ENCODE measurements around the gene DPH2. TPM values are rescaled to one million over a fixed set of nuclear protein-coding genes. Genes with fewer than 3 reads are reported as not detected.

The DPH2 gene
- polyA plus RNA-seq, 2 donors = 14.2 to 17.9 TPM

DNA sequence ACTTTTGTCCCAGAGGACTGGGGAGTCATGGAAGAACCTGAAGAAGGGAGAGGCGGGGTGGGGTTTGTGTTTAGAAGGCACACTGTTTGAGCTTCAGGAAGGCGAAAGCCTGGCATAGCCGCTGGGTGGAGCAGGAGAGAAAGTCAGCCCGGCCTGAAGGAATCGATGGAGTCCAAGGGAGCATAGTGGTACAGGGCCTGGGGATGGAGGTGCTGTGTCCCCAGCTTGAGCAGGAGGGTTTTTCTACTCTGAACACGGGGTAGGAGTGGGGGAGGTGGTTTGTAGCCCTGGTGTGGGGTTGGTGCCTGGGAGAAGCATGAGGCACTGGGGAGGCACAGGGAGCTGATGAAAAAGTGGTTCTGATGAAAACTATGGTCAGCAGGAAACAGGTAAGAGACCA, 16.9 kb downstream of the DPH2 start:
- H3K4me3 ChIP-seq (ENCODE audit: low read depth in 1 of 2, low read length in 2 of 2) = no peak overlapping the region
- no peak overlapping the region for H3K27ac ChIP-seq (ENCODE audit: low read depth in 2 of 2, low read length in 1 of 2)
- H3K9me3 ChIP-seq (ENCODE audit: control insufficient read depth in 2 of 2, insufficient read depth in 1 of 2, low read depth in 1 of 2, low read length in 1 of 2) = no peaks in the 10 kb centered on the region
- no peaks in the 10 kb centered on the region for H3K27me3 ChIP-seq (ENCODE audit: control insufficient read depth in 1 of 2, insufficient read depth in 2 of 2, low read length in 2 of 2)
- peaks cover 5 to 16% of the 10 kb centered on the region in 2 donors for H3K36me3 ChIP-seq (ENCODE audit: control insufficient read depth in 2 of 2, insufficient read depth in 2 of 2, low read length in 1 of 2)
- 70 to 71% methylated on average over 6 of the region's 6 CpGs for WGBS, 2 donors
- H3K4me1 ChIP-seq (ENCODE audit: control insufficient read depth in 2 of 2, insufficient read depth in 2 of 2, low read length in 1 of 2) = peaks cover 0 to 10% of the 10 kb centered on the region in 2 donors

DNA sequence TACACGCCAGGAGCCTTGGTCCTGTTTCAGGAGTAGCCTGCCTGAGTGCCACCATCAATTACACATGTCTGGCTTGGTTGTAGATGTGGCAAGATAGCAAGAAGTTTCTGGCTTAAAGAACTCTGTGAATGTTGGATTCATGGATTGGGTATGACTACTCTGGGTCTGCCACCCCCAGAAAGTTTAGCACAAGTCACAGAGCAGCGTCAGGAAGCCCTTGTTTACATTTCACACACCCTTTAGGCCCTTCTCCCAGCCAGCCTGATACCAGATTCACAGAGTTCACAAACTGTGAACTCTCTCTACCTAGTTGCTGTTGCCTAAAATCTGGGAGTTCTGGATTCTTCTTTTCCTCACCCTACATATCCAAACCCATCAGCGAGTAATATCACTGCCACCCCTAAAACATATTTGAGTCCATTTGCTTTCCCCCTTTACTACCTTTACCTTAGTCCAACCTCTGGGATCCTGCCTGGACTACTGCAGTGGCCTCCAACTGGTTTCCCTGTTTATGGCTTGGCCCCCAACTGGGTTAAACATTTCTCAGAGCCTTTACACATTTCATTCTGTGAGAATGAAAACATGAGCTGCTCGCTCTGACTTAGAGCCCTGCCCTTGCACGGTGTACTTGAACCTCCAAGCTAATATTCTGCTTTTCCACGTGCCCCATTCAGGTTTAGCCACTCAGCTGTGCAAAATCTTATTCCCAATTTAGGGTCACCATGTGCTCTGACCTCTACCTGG, 17.5 kb downstream of the DPH2 start:
- WGBS, 2 donors = 77 to 82% methylated on average over 6 of the region's 6 CpGs
- no peaks in the 10 kb centered on the region for H3K9me3 ChIP-seq (ENCODE audit: control insufficient read depth in 2 of 2, insufficient read depth in 1 of 2, low read depth in 1 of 2, low read length in 1 of 2)
- H3K4me3 ChIP-seq (ENCODE audit: low read depth in 1 of 2, low read length in 2 of 2) = no peak overlapping the region
- H3K27ac ChIP-seq (ENCODE audit: low read depth in 2 of 2, low read length in 1 of 2) = no peak overlapping the region
- peaks cover 5 to 13% of the 10 kb centered on the region in 2 donors for H3K36me3 ChIP-seq (ENCODE audit: control insufficient read depth in 2 of 2, insufficient read depth in 2 of 2, low read length in 1 of 2)
- no peaks in the 10 kb centered on the region for H3K27me3 ChIP-seq (ENCODE audit: control insufficient read depth in 1 of 2, insufficient read depth in 2 of 2, low read length in 2 of 2)
- H3K4me1 ChIP-seq (ENCODE audit: control insufficient read depth in 2 of 2, insufficient read depth in 2 of 2, low read length in 1 of 2) = peaks cover 0 to 6% of the 10 kb centered on the region in 2 donors

DNA sequence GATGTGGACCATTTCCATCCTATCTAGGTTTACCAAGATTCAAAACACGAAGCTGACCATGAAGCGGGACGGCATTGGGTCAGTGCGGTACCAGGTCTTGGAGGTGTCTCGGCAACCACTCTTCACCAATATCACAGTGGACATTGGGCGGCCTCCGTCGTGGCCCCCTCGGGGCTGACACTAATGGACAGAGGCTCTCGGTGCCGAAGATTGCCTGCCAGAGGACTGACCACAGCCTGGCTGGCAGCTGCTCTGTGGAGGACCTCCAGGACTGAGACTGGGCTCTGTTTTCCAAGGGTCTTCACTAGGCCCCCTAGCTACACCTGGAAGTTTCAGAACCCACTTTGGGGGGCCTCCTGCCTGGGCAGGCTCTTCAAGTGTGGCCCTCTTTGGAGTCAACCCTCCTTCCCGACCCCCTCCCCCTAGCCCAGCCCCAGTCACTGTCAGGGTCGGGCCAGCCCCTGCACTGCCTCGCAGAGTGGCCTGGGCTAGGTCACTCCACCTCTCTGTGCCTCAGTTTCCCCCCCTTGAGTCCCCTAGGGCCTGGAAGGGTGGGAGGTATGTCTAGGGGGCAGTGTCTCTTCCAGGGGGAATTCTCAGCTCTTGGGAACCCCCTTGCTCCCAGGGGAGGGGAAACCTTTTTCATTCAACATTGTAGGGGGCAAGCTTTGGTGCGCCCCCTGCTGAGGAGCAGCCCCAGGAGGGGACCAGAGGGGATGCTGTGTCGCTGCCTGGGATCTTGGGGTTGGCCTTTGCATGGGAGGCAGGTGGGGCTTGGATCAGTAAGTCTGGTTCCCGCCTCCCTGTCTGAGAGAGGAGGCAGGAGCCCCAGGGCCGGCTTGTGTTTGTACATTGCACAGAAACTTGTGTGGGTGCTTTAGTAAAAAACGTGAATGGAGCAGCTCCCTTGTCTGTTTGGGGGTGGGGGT, 20.7 kb downstream of the DPH2 start:
- H3K4me3 ChIP-seq (ENCODE audit: low read depth in 1 of 2, low read length in 2 of 2) = peak overlapping the region; percentile 54 to 81
- H3K36me3 ChIP-seq (ENCODE audit: control insufficient read depth in 2 of 2, insufficient read depth in 2 of 2, low read length in 1 of 2) = peaks cover 0 to 5% of the 10 kb centered on the region in 2 donors
- peak overlapping the region; percentile 71 to 81 for H3K27ac ChIP-seq (ENCODE audit: low read depth in 2 of 2, low read length in 1 of 2)
- no peaks in the 10 kb centered on the region for H3K27me3 ChIP-seq (ENCODE audit: control insufficient read depth in 1 of 2, insufficient read depth in 2 of 2, low read length in 2 of 2)
- WGBS, 2 donors = 70% methylated on average over 19 of the region's 19 CpGs
- peaks cover 0 to 9% of the 10 kb centered on the region in 2 donors for H3K4me1 ChIP-seq (ENCODE audit: control insufficient read depth in 2 of 2, insufficient read depth in 2 of 2, low read length in 1 of 2)
- no peaks in the 10 kb centered on the region for H3K9me3 ChIP-seq (ENCODE audit: control insufficient read depth in 2 of 2, insufficient read depth in 1 of 2, low read depth in 1 of 2, low read length in 1 of 2)

DNA sequence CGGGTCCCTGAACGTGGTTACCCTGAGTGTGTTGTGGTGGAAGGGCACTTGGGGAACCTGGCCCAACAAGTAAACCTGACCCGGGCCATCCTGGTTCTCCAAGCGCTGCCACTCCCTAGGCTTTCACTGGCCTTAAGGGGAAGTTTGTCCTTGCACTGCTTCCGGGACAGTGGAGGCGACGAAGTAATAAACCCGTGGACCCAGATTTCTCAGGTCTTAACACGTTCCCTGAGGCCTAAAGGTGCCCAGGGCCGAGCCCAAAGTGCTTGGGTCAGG, 21.3 kb downstream of the DPH2 start:
- Histone ChIP-seq H3K27ac (ENCODE audit: low read depth in 2 of 2, low read length in 1 of 2) (peak overlapping the region; percentile 71 to 81), H3K27me3 (ENCODE audit: control insufficient read depth in 1 of 2, insufficient read depth in 2 of 2, low read length in 2 of 2) (no peaks in the 10 kb centered on the region), H3K4me1 (ENCODE audit: control insufficient read depth in 2 of 2, insufficient read depth in 2 of 2, low read length in 1 of 2) (peaks cover 3 to 9% of the 10 kb centered on the region in 2 donors), H3K9me3 (ENCODE audit: control insufficient read depth in 2 of 2, insufficient read depth in 1 of 2, low read depth in 1 of 2, low read length in 1 of 2) (no peaks in the 10 kb centered on the region), H3K4me3 (ENCODE audit: low read depth in 1 of 2, low read length in 2 of 2) (peak overlapping the region; percentile 54 to 81), H3K36me3 (ENCODE audit: control insufficient read depth in 2 of 2, insufficient read depth in 2 of 2, low read length in 1 of 2) (peaks cover 0 to 7% of the 10 kb centered on the region in 2 donors)
- 1% methylated on average over 10 of the region's 10 CpGs for WGBS, 2 donors

DNA sequence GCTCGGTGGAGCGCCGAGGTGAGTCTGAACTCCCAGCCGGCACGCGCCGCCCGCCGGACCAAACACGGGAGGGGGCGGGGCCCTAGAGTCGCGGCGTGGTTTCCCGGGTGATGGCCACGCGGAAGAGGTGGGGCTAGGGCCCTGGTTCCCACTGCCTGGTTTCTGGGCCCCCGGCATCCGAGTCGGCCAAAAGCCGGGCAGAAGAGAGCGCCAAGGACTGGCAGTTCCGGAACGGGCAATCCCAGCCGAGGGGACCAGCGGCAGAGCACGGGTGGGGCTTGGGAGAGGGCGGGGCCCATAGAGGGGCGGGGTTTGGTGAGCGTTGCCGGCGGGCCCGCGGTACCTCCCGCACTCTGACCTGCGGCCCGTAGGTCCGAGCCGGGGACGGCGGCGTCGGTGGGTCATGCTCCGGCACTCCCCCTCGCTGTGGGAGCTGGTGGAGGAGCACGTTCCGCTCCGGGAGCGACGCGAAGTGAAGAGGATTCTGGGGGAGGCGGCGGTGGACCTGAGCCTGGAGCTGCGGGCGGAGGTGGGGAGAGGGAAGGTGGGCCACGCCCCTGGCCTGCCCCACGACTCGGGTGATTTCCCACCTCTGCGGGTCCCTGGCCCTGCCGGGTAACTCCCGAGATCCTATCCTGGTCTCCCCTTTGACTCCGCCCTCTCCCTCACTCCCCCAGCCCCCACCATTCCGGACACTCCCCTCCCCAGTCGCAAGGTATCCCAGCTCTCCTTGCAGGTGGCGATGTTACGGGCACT, 21.8 kb downstream of the DPH2 start, which contains the start of gene CCDC24:
Gene CCDC24 (plus strand): TSS at position 124 of the 756 bp plus-strand sequence. CDS start 280 bp downstream, at position 404.
- H3K27me3 ChIP-seq (ENCODE audit: control insufficient read depth in 1 of 2, insufficient read depth in 2 of 2, low read length in 2 of 2) = no peaks in the 10 kb centered on the region
- H3K36me3 ChIP-seq (ENCODE audit: control insufficient read depth in 2 of 2, insufficient read depth in 2 of 2, low read length in 1 of 2) = peaks cover 0 to 7% of the 10 kb centered on the region in 2 donors
- peaks cover 3 to 9% of the 10 kb centered on the region in 2 donors for H3K4me1 ChIP-seq (ENCODE audit: control insufficient read depth in 2 of 2, insufficient read depth in 2 of 2, low read length in 1 of 2)
- WGBS, 2 donors = 1% methylated on average over 55 to 66 of the region's 66 CpGs
- H3K4me3 ChIP-seq (ENCODE audit: low read depth in 1 of 2, low read length in 2 of 2) = peak within 1 kb of the TSS; percentile 54 to 81
- H3K9me3 ChIP-seq (ENCODE audit: control insufficient read depth in 2 of 2, insufficient read depth in 1 of 2, low read depth in 1 of 2, low read length in 1 of 2) = no peaks in the 10 kb centered on the region
- peak within 1 kb of the TSS; percentile 71 to 81 for H3K27ac ChIP-seq (ENCODE audit: low read depth in 2 of 2, low read length in 1 of 2)

DNA sequence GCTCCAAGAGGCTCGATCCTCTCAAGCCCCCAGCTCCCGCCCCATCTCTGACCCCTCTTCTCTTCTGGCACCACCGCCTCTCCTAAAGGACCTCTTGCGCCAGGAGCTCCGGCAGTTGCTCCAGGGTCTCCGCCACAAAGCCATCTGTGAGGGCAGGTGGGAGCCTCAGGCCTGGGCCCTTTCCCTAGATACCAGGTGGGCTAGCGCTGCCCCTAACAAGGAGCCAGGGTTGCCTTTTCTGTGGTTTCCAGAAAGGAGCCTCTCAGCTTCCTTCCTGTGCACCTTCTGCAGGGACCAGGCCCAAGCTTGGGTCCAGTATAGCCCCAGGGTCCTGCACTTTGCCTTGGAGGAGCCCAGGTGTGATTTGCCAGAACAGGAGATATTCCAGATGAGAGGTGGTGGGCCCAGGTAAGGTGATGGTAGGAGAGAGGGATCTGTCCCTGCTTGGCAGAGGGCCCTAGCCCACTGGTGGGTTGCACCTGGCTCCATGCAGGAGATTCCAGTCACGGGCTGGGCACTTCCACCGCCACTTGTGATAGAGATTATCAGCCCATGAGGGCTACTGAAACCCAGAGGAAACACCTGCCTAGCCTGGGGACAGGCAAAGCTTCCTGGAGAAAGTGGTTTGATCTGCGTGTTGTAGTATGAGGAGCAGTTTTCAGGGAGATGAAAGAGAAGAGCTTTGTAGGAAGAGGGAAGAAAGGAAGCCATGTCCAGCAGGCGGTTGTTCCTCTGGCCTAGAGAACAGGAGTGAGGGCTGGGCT, 22.6 kb downstream of the DPH2 start:
- peaks cover 0 to 8% of the 10 kb centered on the region in 2 donors for H3K36me3 ChIP-seq (ENCODE audit: control insufficient read depth in 2 of 2, insufficient read depth in 2 of 2, low read length in 1 of 2)
- WGBS, 2 donors = 43 to 47% methylated on average over 11 of the region's 11 CpGs
- peak overlapping the region; percentile 54 to 81 for H3K4me3 ChIP-seq (ENCODE audit: low read depth in 1 of 2, low read length in 2 of 2)
- H3K27me3 ChIP-seq (ENCODE audit: control insufficient read depth in 1 of 2, insufficient read depth in 2 of 2, low read length in 2 of 2) = no peaks in the 10 kb centered on the region
- H3K27ac ChIP-seq (ENCODE audit: low read depth in 2 of 2, low read length in 1 of 2) = peak overlapping the region; percentile 3 to 71
- no peaks in the 10 kb centered on the region for H3K9me3 ChIP-seq (ENCODE audit: control insufficient read depth in 2 of 2, insufficient read depth in 1 of 2, low read depth in 1 of 2, low read length in 1 of 2)
- H3K4me1 ChIP-seq (ENCODE audit: control insufficient read depth in 2 of 2, insufficient read depth in 2 of 2, low read length in 1 of 2) = peaks cover 3 to 9% of the 10 kb centered on the region in 2 donors

DNA sequence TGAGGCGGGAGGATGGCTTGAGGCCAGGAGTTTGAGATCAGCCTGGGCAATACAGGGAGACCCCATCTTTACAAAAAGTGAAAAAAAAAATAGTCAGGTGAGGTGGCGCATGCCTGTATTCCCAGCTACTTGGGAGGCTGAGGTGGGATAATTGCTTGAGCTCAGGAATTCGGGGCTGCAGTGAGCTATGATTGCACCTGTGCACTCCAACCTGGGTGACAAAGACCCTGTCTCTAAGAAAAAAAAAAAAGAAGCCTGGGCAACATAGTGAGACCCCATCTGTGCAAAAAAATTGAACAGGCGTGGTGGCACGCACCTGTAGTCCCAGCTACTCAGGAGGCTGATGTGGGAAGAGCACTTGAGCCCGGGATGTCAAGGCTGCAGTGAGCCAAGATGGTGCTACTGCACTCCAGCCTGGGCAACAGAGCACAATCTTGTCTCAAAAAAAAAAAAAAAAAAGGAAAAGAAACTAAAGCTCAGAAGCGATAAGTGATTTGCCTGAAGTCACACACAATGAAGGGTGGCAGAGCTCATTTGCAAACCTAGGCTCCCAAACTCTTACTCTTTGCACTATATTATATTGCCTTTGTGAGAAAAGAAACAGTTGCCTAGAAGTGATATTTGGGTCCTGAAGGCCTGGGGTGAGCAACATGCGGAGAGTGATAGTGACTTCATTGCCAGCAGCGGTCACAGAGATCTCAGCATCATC, 23.6 kb downstream of the DPH2 start:
- 89 to 94% methylated on average over 9 of the region's 9 CpGs for WGBS, 2 donors
- H3K36me3 ChIP-seq (ENCODE audit: control insufficient read depth in 2 of 2, insufficient read depth in 2 of 2, low read length in 1 of 2) = peaks cover 0 to 14% of the 10 kb centered on the region in 2 donors
- no peak overlapping the region for H3K4me3 ChIP-seq (ENCODE audit: low read depth in 1 of 2, low read length in 2 of 2)
- no peak overlapping the region for H3K27ac ChIP-seq (ENCODE audit: low read depth in 2 of 2, low read length in 1 of 2)
- H3K27me3 ChIP-seq (ENCODE audit: control insufficient read depth in 1 of 2, insufficient read depth in 2 of 2, low read length in 2 of 2) = no peaks in the 10 kb centered on the region
- H3K4me1 ChIP-seq (ENCODE audit: control insufficient read depth in 2 of 2, insufficient read depth in 2 of 2, low read length in 1 of 2) = peaks cover 3 to 9% of the 10 kb centered on the region in 2 donors
- no peaks in the 10 kb centered on the region for H3K9me3 ChIP-seq (ENCODE audit: control insufficient read depth in 2 of 2, insufficient read depth in 1 of 2, low read depth in 1 of 2, low read length in 1 of 2)

DNA sequence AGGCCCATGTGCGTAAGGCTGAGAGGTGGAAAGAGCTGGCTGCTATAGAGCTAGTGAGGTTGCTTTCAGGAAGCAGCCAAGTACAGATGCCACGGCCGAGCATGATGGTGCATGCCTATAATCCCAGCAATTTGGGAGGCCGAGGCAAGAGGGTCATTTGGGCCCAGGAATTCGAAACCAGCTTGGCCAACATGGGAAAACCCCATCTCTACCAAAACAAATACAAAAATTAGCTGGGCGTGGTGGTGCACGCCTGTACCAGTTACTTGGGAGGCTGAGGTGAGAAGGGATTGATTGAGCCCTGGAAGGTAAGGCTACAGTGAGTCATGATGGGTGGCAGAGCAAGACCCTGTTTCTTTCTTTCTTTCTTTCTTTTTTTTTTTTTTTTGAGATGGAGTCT, 24.3 kb downstream of the DPH2 start:
- Histone ChIP-seq H3K4me1 (ENCODE audit: control insufficient read depth in 2 of 2, insufficient read depth in 2 of 2, low read length in 1 of 2) (peaks cover 3 to 9% of the 10 kb centered on the region in 2 donors), H3K36me3 (ENCODE audit: control insufficient read depth in 2 of 2, insufficient read depth in 2 of 2, low read length in 1 of 2) (peaks cover 0 to 14% of the 10 kb centered on the region in 2 donors), H3K27me3 (ENCODE audit: control insufficient read depth in 1 of 2, insufficient read depth in 2 of 2, low read length in 2 of 2) (no peaks in the 10 kb centered on the region), H3K4me3 (ENCODE audit: low read depth in 1 of 2, low read length in 2 of 2) (no peak overlapping the region), H3K27ac (ENCODE audit: low read depth in 2 of 2, low read length in 1 of 2) (no peak overlapping the region), H3K9me3 (ENCODE audit: control insufficient read depth in 2 of 2, insufficient read depth in 1 of 2, low read depth in 1 of 2, low read length in 1 of 2) (no peaks in the 10 kb centered on the region)
- 54 to 69% methylated on average over 7 of the region's 7 CpGs for WGBS, 2 donors

Data from esophagus (tissue), 2 donors.